Neutrophil (primary cell): Measurements from ENCODE around the gene ANGPTL8.

Source experiments
- H3K27ac ChIP-seq: fragments of 200-600 bp; sonication (generic); 2 replicates; pipeline ENCODE4 v1.5.1; 2016; ENCODE audit warnings: mild to moderate bottlenecking, moderate library complexity
- H3K27me3 ChIP-seq: fragments of 200-600 bp; sonication (generic); 2 replicates; pipeline ENCODE4 v1.6.0; 2016; ENCODE audit warnings: mild to moderate bottlenecking
- H3K36me3 ChIP-seq: fragments of 200-600 bp; sonication (generic); 2 replicates; pipeline ENCODE4 v1.5.1; 2017
- H3K4me1 ChIP-seq, 2 experiments: fragments of 200-600 bp in 1 of 2; sonication (generic) in 1 of 2; 1 replicate in 1 of 2; 2 replicates in 1 of 2; pipeline versions ENCODE4 v1.5.1 to v1.6.1; 2013 to 2016; ENCODE audit warnings: low read depth in 1 of 2, low read length in 1 of 2, mild to moderate bottlenecking in 1 of 2, moderate library complexity in 1 of 2; ENCODE audit not compliant: control insufficient read depth in 1 of 2, insufficient read depth in 1 of 2
- H3K4me3 ChIP-seq, 2 experiments: fragments of 200-600 bp in 1 of 2; sonication (generic) in 1 of 2; 1 replicate in 1 of 2; 2 replicates in 1 of 2; pipeline ENCODE4 v1.5.1; 2013 to 2016; ENCODE audit warnings: low read depth in 1 of 2, low read length in 1 of 2, mild to moderate bottlenecking in 1 of 2, moderate library complexity in 1 of 2
- H3K9me3 ChIP-seq: fragments of 200-600 bp; sonication (generic); 2 replicates; pipeline ENCODE4 v1.5.1; 2016
- TF ChIP-seq, protein P1 (sequence below): fragments of 200-600 bp; sonication (generic); IDR thresholded peaks from 2 replicates; pipeline ENCODE4 v1.5.1; 2016; ENCODE audit warnings: antibody characterized with exemption

ANGPTL8 gene

DNA sequence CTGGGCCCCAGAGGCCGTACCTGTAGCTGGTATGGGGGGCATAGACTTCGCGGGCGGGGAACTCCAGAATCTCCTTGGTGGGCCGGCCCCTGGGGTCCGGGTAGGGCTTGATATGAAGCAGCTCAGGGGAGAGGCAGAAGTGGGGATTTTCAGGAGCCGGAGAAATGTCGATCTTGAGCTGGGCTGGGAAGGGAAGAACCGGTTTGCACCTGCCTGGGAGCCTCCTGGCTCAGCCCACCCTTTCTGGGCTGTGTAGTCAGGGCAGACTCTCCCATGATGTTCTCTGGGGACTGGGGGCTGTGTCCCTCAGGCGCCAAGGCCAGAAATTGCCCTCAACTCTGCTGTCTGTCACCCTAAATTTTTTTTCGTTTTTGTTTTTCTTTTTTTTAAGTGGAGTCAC is 2.6 kb downstream of the ANGPTL8 start:
- Histone ChIP-seq H3K27me3 (peaks cover 18% of the 10 kb centered on the region), H3K27ac (no peak overlapping the region), H3K9me3 (no peaks in the 10 kb centered on the region), H3K4me1 (peaks cover 3 to 4% of the 10 kb centered on the region in 2 experiments), H3K36me3 (no peaks in the 10 kb centered on the region), H3K4me3 (no peak overlapping the region)
- TF ChIP-seq, protein P1, sequence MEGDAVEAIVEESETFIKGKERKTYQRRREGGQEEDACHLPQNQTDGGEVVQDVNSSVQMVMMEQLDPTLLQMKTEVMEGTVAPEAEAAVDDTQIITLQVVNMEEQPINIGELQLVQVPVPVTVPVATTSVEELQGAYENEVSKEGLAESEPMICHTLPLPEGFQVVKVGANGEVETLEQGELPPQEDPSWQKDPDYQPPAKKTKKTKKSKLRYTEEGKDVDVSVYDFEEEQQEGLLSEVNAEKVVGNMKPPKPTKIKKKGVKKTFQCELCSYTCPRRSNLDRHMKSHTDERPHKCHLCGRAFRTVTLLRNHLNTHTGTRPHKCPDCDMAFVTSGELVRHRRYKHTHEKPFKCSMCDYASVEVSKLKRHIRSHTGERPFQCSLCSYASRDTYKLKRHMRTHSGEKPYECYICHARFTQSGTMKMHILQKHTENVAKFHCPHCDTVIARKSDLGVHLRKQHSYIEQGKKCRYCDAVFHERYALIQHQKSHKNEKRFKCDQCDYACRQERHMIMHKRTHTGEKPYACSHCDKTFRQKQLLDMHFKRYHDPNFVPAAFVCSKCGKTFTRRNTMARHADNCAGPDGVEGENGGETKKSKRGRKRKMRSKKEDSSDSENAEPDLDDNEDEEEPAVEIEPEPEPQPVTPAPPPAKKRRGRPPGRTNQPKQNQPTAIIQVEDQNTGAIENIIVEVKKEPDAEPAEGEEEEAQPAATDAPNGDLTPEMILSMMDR, result no peak

DNA sequence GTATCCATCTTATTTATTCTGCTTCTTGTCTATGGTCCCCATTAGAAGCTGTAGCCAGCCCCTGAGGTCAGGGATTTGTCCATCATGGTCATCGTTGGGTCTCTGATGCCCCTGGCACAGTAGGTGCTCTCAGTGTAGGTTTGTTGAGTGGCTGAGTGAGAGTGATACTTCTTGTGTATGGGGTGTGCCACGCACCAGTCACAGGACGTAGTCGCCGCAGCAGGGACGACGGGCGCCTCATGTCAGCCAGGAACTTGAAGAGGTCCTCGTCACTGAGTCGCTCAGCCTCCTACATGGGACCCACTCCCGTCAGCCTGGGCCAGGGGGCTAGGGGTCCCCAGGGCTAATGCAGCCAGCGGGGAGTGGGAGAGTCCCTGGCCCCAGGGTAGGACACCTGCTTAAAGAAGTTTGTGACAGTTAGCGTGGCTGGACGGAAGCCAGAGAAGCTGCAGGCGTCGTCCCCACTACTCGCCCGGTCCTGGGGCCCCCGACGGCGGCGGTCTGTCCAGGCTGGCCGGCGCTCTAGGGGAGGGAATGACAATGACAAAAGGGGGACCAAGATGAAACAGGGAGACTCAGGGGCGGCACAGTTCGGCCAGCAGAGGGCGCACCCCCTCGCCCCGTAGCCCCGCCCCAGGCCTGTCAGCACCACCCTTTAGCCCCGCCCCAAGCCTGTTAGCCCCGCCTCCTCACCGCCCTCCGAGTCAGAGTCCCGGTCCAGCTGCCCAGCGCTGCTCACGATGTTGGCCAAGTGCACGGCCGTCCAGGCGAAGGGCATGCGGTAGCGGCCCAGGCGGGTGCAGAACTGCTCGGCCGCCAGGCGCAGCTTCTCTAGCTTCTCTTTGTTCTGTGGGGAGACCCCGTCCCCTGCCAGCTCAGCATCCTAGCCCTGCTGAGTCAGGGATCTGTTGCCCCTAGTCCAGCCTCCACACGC is 3.7 kb downstream of the ANGPTL8 start:
- Histone ChIP-seq H3K27ac (no peak overlapping the region), H3K36me3 (no peaks in the 10 kb centered on the region), H3K27me3 (peaks cover 18% of the 10 kb centered on the region), H3K4me3 (peak overlapping the region; percentile 14 to 29), H3K4me1 (peaks cover 3 to 4% of the 10 kb centered on the region in 2 experiments), H3K9me3 (no peaks in the 10 kb centered on the region)
- TF ChIP-seq, protein P1, result peak; percentile 66

DNA sequence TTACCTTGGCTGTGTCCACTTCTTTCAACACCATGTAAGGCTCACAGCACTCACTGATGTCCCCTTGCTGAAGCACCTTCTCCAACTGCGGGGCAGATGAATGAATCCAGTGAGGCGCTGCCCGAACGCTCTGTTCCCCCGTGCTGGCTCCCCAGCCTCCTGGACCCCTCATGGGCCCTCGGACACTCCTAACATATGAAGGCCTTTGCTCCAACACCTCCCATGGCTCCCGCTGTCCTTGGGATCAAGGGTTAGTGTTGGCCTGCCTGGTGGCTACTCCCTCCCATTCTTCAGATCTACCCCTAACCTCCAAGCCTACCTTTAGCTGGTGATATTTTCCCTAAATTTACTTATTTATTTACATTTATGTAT is 4.4 kb downstream of the ANGPTL8 start:
- TF ChIP-seq, protein P1, result no peak
- H3K36me3 ChIP-seq, result no peaks in the 10 kb centered on the region
- H3K4me1 ChIP-seq, result peaks cover 3 to 4% of the 10 kb centered on the region in 2 experiments
- peak overlapping the region in 1 of 2 experiments; percentile 29 for H3K4me3 ChIP-seq
- no peak overlapping the region for H3K27ac ChIP-seq
- H3K9me3 ChIP-seq, result no peaks in the 10 kb centered on the region
- peaks cover 18% of the 10 kb centered on the region for H3K27me3 ChIP-seq

DNA sequence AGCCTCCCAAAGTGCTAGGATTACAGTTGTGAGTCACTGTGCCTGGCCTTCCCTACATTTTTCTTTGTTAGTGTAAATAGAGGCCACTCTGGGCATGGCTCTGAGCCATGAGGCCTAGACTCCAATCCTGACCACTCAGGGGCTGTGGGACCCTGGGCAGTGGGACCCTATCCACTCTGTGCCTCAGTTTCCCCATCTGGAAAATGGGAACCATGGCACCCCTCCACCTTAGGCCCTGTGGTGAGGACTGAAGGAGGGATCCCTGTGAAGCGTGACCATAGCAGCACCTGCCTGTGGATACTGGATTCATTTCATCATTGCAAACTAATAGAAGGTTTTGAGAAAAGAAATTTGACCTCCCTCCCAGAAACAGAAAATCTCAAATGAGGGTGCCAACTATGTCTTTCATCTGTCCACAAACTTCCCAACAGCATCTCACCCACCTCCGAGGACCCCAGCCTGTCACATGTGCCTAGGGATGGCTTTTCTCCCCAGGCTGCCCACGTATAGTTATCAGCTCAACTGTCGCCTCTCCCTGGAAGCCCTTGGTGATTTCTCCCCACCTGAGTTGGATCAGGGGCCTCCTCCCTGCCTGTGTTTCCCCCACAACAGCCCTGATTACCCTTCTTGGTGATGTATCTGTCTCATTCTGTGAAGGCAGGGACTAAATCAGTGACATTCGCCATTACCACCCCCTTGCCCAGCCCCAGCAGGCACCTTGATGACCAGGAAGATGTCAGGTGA is 5.6 kb downstream of the ANGPTL8 start:
- Histone ChIP-seq H3K9me3 (no peaks in the 10 kb centered on the region), H3K4me3 (no peak overlapping the region), H3K36me3 (no peaks in the 10 kb centered on the region), H3K27me3 (peaks cover 18% of the 10 kb centered on the region), H3K27ac (no peak overlapping the region), H3K4me1 (peaks cover 3 to 4% of the 10 kb centered on the region in 2 experiments)
- TF ChIP-seq, protein P1, result no peak

DNA sequence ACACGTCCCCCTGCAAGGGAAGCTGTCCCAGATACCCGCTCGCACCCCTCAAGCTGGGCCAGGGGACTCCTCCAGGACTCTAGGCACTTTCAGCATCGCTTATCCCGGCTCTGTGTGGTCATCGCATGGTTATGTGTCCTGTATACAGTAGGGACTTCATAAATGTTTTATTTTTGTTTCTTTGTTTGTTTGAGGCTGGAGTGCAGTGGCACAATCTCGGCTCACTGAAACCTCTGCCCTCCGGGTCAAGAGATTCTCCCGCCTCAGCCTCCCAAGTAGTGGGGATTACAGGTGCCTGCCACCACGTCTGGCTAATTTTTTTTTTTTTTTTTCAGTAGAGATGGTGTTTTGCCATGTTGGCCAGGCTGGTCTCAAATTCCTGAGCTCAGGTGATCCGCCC is 7.5 kb downstream of the ANGPTL8 start:
- Histone ChIP-seq H3K4me1 (peaks cover 3 to 4% of the 10 kb centered on the region in 2 experiments), H3K9me3 (no peaks in the 10 kb centered on the region), H3K27ac (no peak overlapping the region), H3K36me3 (no peaks in the 10 kb centered on the region), H3K27me3 (peaks cover 18% of the 10 kb centered on the region), H3K4me3 (no peak overlapping the region)
- TF ChIP-seq, protein P1, result no peak
